ENCODE results near the gene ELAVL4.

Gene ELAVL4

GRCh38 chr1:50105433-50105832 is 3.3 kb upstream of the ELAVL4 start:
- TF ChIP-seq CTCF (IDR thresholded peaks at IDR 0.05; ENCODE audit: insufficient read depth, low read depth, low read length, missing control alignments) = no peak
- no peak for DNase-seq (ENCODE audit: low read depth)
- H3K4me3 ChIP-seq (ENCODE audit: low read length) = no peak overlapping the region

DNA sequence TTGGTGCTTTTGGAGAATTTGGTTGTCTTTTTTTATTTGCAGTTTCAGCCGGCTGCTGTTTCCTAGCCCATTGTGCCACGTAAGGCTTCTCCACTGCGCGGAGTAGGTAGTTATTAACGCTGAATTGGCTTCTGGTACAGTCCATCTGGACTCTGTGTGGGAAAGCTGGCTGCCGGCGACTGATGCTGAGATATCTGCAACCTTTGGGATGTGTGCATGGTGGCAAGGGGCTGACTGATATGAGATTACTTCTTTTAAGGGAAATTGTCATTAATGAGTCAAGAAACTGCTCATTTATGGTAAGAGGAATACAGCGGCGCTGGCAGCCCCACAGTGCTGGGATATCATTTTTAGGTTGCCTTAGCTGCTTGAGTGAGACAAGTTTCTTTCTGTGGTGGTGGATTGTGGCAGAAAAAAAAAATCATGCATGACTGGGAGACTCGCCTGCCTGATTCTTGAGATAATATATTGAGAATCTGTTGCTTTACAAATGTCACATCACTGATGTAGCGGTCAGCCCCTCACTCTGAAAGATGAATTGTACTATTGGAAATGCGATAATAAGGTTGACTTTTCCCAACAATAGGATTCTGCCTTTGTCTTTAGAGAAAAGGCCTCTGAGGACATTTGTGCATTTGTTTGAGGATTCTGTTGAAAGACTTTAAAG is 2.5 kb upstream of the ELAVL4 start:
- DNase-seq (ENCODE audit: low read depth) = no peak
- H3K4me3 ChIP-seq (ENCODE audit: low read length) = no peak overlapping the region
- TF ChIP-seq CTCF (IDR thresholded peaks at IDR 0.05; ENCODE audit: insufficient read depth, low read depth, low read length, missing control alignments) = no peak

DNA sequence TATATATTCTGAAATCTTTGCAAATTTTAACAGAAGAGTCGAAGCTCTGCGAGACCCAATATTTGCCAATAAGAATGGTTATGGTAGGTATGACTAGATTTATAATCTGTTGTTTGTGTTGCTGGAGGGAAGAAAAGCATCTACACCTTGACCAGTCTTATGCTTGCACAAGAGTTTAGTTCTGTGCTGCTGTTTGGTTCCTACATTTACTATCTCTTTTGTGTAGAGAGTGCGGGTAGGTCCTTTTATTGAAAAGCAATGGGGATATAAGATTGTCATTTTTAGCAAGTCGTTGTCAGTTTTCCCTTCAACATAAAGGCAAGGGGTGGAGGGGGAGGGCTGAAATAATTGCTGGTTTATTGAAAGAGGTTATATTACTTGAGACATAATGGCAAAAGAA is 396 bp downstream of the ELAVL4 start:
- TF ChIP-seq CTCF (IDR thresholded peaks at IDR 0.05; ENCODE audit: insufficient read depth, low read depth, low read length, missing control alignments) = no peak
- no peak overlapping the region for H3K4me3 ChIP-seq (ENCODE audit: low read length)
- DNase-seq (ENCODE audit: low read depth) = no peak

DNA sequence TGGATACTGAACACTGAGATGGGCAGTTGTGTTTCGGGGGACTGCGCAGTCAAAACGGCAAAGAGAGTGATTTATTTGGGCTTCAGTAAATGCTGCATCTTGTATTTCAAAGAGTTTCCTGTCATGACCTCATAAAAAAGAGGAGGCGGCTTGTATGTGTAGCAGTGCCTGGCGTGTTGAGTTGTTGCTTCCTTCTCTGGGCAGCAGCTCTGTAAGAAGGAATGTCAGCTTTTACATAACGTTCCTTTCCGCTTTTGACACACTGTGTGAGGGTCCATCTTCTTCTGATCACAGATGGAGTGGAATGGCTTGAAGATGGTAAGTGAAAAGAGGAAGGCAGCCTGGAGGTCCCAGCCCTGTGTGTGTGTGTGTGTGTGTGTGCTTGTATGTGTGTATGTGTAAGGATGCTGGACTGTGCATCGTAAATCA is 941 bp downstream of the ELAVL4 start:
- no peak overlapping the region for H3K4me3 ChIP-seq (ENCODE audit: low read length)
- no peak for TF ChIP-seq CTCF (IDR thresholded peaks at IDR 0.05; ENCODE audit: insufficient read depth, low read depth, low read length, missing control alignments)
- DNase-seq (ENCODE audit: low read depth) = no peak

DNA sequence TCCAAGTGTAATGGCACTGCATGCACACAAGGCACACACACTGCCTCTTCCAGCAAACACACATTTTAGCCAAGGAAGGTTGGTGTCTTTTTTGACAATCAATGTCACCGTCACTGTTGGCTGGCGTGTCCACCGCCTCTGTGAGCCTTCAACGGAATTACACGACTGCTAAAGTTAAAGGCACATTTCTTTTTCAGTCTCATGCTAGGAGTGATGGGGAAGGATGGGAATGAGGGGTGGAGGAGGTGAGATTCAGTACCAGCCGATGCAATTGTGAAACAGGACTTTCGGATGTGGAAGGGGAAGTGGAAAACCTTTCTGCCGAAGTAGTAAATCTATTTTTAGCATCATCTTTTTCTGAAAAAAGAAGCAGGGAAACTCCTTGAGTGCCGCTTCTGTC is 1.4 kb downstream of the ELAVL4 start:
- H3K4me3 ChIP-seq (ENCODE audit: low read length) = no peak overlapping the region
- TF ChIP-seq CTCF (IDR thresholded peaks at IDR 0.05; ENCODE audit: insufficient read depth, low read depth, low read length, missing control alignments) = no peak
- no peak for DNase-seq (ENCODE audit: low read depth)

DNA sequence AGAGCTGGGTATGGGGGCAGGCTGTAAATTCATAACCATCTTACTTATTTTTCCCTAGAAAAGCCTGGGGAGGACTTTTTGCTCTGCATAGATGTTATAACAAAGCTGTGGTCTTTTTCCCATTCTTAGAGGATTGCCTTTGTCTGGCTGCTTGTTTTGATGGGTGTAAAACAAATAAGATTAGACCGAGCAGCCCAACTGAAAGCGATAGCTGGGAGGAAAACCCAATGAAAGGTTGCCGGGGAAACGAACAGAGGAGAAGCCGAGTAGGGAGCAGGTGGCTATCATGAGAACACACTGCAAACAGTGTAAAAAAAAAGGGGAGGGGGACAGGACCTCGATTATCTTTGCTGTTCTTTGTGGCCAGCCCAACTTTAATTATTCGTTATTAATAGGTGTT is 1.9 kb downstream of the ELAVL4 start:
- DNase-seq (ENCODE audit: low read depth) = no peak
- no peak overlapping the region for H3K4me3 ChIP-seq (ENCODE audit: low read length)
- TF ChIP-seq CTCF (IDR thresholded peaks at IDR 0.05; ENCODE audit: insufficient read depth, low read depth, low read length, missing control alignments) = no peak

- H3K4me3 ChIP-seq (ENCODE audit: low read length) = no peak overlapping the region
- DNase-seq (ENCODE audit: low read depth) = no peak
- no peak for TF ChIP-seq CTCF (IDR thresholded peaks at IDR 0.05; ENCODE audit: insufficient read depth, low read depth, low read length, missing control alignments)
Observed at GRCh38 chr1:50111503-50111902, 2.8 kb downstream of the ELAVL4 start.

Data from epithelial cell of esophagus (primary cell).